Stimulated activated CD8-positive, alpha-beta memory T cell treated with anti-CD3 and anti-CD28 coated beads, Interleukin-4, amount 100 ng/mL, for 24 hours (primary cell): ENCODE measurements around the gene NKAP.
"Not testable (repeated sequence)": the region's sequence is repeated elsewhere in the genome, so short reads cannot be mapped to it uniquely, and the experiment has no call there.

ENCODE experiments used
- DNase-seq: peaks from one replicate; pipeline ENCODE4 v3.0.0-alpha.2; 2020; ENCODE audit warnings: low read depth

NKAP gene

DNA sequence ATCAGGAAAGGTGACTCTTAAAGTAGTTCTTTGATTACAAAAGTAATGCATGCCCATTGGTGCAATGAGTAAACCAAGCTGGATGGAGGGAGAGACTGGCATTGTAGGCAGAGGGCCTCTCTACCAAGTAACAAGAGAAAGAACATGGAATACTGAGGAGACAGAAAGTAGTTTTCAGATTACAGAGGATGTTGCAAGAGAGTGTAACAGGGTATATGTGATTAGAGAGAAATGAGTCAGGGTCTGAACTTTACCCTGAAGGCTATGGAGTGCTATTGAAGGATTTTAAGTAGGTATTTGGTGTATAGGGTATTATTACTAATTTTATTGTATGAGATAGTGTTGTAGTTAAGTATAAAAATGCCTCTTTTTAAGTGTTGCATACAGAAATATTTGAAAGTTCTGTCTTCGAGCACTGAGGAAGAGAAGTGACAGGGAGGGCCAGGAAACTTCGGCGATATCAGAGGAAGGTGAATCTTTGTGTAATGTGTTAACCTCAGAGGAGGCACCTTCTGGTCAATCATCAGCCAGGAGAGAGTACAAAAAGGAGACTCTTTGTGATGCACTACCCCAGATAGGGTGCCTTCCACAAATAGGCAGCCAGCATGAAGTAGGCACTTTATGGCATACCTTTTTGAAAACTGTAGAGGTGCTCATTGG is 8.2 kb downstream of the NKAP start:
- DNase-seq, result no peak

DNA sequence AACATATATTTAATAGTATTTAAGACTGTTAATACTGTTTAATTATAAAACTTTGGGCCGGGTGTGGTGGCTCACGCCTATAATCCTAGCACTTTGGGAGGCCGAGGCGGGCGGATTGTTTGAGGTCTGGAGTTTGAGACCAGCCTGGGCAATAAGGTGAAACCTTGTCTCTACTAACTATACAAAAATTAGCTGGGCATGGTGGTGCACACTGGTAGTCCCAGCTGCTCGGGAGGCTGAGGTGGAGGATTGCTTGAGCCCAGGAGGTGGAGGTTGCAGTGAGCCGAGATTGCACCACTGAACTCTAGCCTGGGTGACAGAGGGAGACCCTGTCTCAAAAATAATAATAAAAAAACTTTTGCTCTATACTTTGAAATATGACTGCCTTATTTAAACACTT is 21.2 kb downstream of the NKAP start:
- not testable (repeated sequence) for DNase-seq

DNA sequence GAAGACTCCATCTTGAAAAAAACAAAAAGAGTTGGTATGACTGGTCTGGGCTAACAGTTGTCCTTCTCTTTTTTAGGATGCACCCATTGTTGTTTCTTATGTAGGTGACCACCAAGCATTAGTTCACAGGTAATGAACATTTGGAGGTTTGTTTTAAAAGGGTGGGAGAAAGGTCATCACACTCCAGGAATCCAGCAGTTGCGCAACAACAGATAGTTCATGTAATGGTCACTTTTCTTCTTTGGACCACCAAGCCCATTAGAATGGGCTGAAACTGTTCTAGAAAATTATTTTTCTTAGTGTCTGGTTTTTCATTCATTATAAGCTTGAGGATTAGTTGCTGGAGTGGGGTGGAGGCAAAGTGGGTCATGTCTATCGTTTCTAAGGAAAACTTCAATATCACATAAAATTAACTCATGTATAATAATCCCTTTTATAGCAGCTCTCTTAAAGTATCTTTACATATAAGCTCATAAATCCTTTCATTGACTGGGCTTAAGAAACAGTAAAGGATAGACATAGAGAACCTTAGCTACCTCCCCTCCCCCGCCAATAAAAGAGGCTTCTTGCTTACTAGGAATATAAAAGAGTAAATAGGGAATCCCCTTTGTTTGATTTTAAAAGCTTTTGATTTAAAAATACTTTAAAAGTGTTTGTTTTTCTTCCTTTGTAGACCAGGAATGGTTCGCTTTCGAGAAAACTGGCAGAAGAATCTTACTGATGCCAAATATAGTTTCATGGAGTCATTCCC is 23.5 kb downstream of the NKAP start:
- DNase-seq, result no peak

DNA sequence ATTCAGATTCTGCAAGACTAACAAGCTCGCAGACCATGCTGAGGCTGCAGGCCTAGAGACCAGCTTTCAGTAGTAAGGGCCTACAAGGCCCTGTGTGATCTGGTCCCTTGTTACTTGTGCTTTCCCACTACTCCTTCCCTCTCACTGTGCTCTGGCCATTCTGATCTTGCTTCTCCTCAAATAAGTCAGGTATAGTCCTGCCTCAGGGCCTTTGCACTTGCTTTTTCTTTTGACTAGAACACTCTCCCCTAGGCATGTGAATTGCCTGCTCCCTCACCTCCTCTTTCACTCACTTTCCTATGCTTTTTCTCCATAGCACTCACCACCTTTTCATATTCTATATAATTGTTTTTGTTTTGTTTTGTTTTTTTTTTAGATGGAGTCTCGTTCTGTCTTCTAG is 25.7 kb downstream of the NKAP start:
- DNase-seq, result no peak

DNA sequence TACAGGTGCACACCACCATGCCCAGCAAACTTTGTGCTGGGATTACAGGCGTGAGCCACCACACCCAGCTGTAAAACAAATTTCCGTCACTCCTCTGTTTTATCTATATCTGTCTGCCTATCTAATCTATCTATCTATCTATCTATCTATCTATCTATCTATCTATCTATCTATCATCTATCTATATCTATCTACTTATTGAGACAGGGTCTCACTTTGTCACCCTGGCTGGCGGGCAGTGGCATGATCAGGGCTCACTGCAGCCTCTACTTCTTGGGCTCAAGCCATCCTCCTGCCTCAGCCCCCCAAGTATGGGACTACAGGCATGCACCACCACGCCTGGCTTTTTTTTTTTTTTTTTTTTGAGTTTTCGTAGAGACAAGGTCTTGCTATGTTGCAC is 27.2 kb downstream of the NKAP start:
- no peak for DNase-seq

DNA sequence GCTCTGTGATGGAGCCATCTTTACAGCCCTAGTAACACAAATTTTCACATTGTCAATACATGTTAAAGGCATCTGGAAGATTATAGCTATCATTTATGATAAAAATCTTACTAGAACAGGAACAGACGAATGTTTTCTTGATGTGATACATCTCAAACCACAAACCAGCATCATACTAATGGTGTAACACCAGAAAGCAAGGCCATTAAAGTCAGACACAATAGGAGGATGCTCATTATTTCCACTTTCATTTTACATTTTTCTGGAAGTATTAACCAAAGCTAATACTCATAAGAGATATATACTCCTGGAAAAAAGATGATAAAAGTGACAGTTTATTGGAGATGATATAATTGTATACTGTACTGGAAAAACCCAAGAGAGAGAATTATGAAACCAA is 42.6 kb downstream of the NKAP start:
- DNase-seq, result no peak

DNA sequence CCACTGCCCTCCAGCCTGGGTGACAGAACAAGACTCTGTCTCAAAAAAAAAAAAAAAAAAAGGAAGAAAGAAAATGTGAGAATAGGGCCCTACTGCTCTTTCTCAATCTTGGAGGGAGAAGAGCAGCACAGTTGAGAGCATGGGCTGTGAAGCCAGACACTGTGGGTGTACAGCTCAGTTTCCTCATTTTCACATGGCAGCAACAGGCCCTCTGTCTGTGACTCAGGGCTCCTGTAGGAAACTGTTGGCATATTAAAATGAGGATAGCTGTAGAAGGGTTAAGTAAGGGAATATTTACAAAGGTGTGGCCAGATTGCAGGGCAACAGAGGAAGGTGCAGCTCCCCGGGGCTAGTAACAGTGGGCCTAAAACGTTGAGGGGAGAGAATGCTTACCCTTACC is 44.4 kb downstream of the NKAP start:
- no peak for DNase-seq

DNA sequence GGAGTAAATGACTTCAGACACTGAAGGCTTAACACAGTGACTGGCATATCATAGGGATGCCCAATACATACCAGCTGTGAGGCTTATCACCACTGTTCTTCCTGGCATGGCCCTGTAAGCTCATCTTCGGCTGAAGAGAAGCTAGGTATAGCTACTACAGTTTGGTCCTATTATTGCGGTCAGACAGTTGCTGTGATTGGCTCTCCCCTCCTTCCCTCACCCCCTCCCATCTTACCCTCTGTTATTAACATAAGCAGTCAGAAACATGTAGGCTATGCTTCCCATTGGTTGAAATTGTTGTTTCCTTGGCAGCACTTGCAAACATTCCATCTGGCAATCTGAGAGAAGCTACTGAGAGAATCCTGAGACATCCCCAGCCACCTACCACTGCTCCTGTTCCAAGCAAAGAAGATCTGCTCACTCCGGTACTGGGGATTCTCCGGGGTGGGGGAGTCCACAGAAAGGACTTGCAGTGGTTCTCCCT is 47.7 kb downstream of the NKAP start, which contains the start of gene AKAP14:
Gene AKAP14 (plus strand): TSS at position 51 of the 484 bp plus-strand sequence. CDS start 7,331 bp downstream, outside the sequence.
- no peak for DNase-seq

DNA sequence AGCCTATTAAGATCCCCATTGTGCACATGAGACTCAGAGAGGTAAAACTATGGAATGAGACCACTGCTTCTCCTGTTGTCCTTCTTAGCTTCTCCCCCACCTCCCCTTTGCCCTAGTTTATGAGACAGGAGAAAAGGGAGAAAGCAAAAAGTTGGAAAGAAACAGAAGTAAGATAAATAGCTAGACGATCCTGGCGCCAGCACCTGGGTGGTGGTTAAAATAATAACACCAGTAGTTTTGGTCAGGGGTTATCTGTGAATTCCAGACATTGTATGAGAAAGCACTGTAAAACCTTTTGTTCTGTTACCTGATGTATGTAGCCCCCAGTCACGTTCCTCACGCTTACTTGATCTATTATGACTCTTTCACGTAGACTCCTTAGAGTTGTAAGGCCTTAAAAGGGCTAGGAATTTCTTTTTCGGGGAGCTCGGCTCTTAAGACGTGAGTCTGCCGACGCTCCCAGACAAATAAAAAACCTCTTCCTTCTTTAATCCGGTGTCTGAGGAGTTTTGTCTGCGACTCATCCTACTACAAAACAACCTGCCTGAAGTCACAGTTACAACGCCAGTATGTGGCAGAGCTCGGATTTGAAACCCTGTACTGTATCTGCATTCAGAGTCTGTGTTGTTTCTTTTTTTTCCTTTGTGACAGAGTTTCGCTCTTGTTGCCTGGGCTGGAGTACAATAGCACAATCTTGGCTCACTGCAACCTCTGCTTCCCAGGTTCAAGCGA is 51.4 kb downstream of the NKAP start:
- DNase-seq, result not testable (repeated sequence)

DNA sequence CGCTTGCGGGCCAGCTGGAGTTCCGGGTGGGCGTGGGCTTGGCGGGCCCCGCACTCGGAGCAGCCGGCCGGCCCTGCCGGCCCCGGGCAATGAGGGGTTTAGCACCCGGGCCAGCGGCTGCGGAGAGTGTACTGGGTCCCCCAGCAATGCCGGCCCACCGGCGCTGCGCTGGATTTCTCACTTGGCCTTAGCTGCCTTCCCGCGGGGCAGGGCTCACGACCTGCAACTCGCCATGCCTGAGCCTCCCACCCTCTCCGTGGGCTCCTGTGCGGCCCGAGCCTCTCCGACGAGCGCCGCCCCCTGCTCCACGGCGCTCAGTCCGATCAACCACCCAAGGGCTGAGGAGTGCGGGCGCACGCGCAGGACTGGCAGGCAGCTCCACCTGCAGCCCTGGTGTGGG is 52.9 kb downstream of the NKAP start:
- DNase-seq, result not testable (repeated sequence)

DNA sequence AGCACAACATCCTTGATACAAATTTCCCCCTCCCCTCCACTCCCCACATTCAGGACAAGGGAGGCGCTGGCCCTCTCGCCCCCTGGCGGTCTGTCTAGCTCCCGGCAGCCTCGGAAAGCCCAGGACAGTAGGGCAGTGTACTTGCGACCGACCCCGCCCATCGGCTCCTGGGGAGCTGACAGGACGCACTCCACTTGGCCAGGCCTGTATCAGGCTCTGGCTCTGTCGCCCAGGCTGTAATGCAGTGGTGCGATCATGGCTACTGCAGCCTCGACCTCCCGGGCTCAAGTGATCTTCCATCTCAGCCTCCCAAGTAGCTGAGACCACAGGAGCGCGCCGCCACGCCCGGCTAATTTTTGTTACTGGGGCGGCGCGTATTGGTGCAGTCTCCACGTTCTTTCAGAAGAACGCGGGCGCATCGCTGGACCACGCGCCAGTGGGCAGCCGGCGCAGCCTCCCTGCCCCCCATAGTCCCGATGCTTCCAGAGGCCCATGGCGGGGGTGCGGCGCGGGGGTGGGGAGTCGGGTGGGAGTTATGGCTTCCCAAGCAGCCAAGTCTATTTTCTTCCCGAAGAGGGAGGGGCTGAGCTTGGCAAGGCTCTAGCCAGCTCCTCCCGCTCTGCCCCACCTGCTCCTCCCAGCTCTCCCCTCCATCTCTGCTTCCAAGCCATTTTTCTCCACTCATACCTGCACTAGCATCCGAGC is 55.7 kb downstream of the NKAP start:
- peak; percentile 28 for DNase-seq

DNA sequence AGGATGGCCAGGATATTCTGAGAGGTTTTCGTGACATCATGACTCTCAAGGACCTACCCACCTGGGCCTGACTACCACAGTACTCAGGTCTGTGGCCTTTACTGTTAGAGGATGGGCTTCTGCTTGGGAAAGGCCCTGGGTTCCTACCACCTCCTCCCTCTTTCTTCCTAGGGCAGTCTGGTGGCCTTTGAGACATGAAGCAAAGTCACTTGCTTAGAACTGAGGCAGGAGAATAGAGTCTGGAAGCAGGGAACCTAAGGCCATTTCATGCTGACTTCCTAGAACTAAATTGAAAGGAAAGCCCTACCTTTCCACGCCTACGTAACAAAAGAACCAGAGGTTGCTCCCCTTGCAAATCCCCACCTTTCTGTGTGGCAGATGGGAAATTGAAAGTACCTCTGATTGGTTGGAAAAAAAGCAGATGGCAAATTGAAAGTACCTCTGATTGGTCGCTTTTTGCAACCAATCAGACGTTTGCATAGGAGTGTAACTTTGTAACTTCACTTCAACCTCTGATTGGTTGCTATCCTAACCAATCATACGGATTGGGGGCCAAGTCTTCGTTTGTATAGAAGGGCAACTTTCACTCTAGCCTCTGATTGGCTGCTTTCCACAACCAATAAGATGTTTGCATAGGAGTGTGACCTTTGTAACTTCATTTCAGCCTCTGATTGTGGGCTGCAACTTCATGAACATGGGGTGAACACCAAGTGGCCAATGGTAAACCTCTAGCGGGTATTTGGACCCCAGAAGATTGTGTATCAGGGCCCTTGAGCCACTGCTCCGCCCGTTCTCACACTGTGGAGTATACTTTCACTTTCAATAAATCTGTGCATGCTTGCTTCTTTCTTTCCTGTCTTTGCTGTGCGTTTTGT is 57.8 kb downstream of the NKAP start:
- DNase-seq, result no peak

DNA sequence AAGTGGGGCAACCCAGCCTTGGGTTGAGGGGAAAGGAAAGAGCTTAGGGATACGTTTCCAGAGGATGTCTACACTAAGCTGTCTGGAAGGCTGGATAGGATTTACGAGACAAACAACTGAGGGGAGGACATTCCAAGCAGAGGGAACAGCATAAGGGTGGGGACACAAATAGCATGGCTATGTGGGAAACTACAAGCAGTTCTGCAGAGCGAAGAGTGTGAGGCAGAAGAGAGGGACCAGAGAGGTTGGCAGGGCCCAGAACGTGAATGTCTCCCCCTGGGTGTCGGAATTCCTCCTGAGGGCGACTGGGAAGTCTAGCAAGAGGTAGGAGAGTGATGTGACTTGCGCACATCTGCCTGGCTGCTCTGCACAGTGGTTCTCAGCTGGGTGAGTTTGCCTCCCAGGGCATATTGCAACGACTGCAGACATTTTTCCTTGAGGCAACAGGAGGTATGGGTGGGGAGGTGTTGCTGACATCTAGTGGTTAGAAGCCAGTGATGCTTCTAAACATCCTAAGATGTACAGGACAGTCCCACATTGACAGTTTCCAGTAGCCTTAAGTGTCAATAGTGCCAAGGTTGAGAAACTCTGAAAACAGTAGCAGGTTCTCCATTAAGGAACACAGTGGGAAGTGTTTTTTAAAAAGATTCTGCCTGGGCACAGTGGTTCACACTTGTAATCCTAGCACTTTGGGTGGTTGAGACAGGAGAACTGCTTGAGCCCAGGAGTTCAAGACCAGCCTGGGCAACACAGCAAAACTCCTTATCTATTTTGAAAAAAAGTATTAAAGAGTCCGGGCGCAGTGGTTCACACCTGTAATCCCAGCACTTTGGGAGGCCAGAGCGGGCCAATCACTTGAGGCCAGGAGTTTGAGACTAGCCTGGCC is 62.8 kb downstream of the NKAP start:
- no peak for DNase-seq

DNA sequence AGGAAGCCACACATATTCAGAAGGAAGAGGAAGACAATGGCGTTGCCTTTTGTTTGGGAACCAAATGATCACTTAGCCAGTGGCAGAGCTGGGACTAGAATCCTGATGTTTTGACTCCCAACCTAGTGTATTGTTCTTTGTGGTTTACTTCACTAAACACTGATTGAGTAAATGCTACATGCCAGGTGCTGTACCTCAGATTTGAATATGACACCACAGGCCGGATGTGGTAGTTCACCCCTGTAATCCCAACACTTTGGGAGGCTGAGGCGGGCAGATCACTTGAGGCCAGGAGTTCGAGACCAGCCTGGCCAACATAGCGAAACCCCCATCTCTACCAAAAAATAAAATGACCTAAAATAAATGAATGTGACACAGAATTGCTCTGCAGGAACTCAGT is 63.5 kb downstream of the NKAP start:
- no peak for DNase-seq

DNA sequence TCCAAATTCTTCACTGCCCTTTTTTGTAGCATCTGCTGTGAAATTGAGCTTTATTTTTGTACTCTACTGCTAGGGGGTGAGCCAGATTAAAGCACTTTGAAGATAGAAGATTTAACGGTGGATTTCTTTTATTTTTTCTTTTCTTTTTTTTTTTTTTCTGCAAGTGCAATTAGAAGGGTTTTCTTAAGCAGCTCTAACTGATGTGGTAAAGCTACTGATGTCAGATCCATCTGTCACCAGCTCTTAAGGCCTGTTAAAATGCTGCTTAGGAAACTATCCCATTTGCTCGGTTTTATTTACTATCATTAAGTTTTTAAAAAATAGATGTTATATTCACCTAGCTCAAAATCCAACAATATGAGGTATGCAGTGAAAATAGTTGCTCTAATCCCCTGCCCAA is 64.8 kb downstream of the NKAP start:
- DNase-seq, result no peak

DNA sequence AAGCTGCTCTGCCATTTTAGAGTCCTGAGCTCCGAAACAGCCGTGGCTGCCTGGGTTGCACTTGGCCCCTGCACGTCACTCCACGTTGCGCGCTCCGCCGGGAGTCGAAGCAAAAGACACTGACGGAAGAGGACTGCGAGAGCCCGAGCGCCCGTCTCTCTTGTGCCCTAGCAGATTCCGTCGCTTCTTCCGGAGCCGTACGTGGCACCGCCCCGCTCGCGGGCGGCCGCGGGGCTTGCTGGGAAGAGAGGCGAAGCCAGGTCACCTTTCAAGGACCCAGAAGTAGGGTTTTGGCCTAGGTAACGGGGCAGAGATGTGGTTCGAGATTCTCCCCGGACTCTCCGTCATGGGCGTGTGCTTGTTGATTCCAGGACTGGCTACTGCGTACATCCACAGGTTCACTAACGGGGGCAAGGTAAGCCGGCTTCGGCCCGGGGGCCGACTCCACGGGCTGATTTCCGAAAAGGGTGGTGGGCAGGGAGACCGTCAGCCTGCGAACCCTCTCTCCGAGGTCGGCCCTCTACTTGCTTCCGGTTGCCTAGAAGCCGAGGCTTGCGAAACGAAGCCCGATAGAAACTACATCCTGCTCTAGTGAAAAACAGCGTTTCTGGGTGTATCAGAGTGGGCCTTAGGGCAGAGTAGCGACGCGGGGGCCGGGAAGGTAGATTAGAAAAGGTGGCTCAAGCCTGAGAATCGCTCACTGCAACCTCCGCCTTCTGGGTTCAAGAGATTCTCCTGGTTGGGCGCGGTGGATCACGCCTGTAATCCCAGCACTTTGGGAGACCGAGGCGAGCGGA is 71.8 kb downstream of the NKAP start, which contains the start of the genes NDUFA1 and RNF113A:
Gene NDUFA1 (plus strand): TSS at position 234 of the 797 bp plus-strand sequence. CDS start 80 bp downstream, at position 314.
Gene RNF113A (minus strand): TSS at position 135 of the 797 bp plus-strand sequence. CDS start 120 bp downstream, at position 15.
- peak; percentile 70 for DNase-seq

DNA sequence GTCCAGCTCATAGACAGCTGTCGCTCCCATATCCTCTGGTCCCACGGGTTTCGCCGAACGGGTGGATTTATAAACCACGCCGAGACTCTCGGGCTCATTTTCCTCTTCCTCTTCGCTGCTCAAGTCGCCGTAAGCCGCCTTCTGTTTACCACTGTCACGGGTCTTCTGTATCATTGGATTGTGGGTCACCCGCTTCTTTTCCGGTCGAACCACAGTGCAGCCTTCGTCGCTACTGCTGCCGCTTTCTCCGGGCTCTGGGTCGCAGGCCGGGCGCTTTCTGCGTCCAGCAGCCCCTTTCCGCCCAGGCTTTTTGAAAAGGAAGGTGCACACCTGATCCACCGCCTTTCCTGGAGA is 72.3 kb downstream of the NKAP start:
- no peak for DNase-seq
